ENCODE results near the gene SRGAP1.

- TF ChIP-seq POLR2A (IDR thresholded peaks at IDR 0.05; ENCODE audit: low read depth, low read length) (no peak), POLR2AphosphoS5 (IDR thresholded peaks at IDR 0.05; ENCODE audit: low read depth, low read length) (no peak), TAF1 (IDR thresholded peaks at IDR 0.05; ENCODE audit: borderline replicate concordance, low read depth, low read length) (no peak)
Measured at GRCh38 chr12:64082116-64082515, 237.6 kb downstream of the SRGAP1 start.
